Endothelial cell of umbilical vein (primary cell): ENCODE measurements around the gene PPY. TPM values are rescaled to one million over a fixed set of nuclear protein-coding genes. Genes with fewer than 3 reads are reported as not detected.
A peak's percentile ranks its signal among the peaks of the same experiment; 100 is the strongest.

ENCODE experiments used
- BruUV-seq: library from RNA; stranded (reverse); fragments of 400-500 nt; replicated peaks from 2 replicates; lab custom pipeline; 2021; lab: Mats Ljungman, UMichigan
- CTCF ChIA-PET: fragments of 300-600, 350-600 bp; sonication (Branson Sonifier 250); formaldehyde crosslinking; loops from one replicate; lab custom pipeline; 2021; ENCODE audit warnings: antibody characterized with exemption, inconsistent platforms; lab: Charles Lee
- POLR2A ChIA-PET: fragments of 300-600, 350-600 bp; sonication (Branson Sonifier 250); formaldehyde crosslinking; loops from one replicate; lab custom pipeline; 2021; ENCODE audit warnings: antibody characterized with exemption, inconsistent platforms; lab: Charles Lee
- DNase-seq: peaks from one replicate; pipeline ENCODE4 v3.0.0-alpha.2; 2011; ENCODE audit warnings: low read depth, low spot score
- FAIRE-seq: peaks from 2 replicates; lab custom pipeline; 2011; peaks lifted over from hg19 to GRCh38; lab: Jason Lieb, UNC
- H2AFZ ChIP-seq: 2 replicates; pipeline ENCODE4 v1.6.0; 2012; ENCODE audit warnings: low read depth, low read length, control low read depth, inconsistent platforms
- H3K27ac ChIP-seq: 2 replicates; pipeline ENCODE4 v1.5.1; 2011; ENCODE audit warnings: low read depth, mild to moderate bottlenecking, control low read depth, low read length, moderate library complexity; ENCODE audit not compliant: insufficient read depth
- H3K27me3 ChIP-seq, 2 experiments: 2 replicates each; pipeline versions ENCODE4 v1.6.0 to v1.6.1; 2011; ENCODE audit warnings: low read length in 2 of 2, mixed read lengths in 1 of 2; ENCODE audit not compliant: control insufficient read depth in 2 of 2, insufficient read depth in 2 of 2
- H3K36me3 ChIP-seq, 2 experiments: 2 replicates in 1 of 2; 3 replicates in 1 of 2; pipeline ENCODE4 v1.5.1; 2011; ENCODE audit warnings: low read length in 2 of 2, mild to moderate bottlenecking in 1 of 2, moderate library complexity in 1 of 2; ENCODE audit not compliant: control insufficient read depth in 2 of 2, insufficient read depth in 2 of 2; ENCODE audit errors: extremely low read depth in 1 of 2
- H3K4me1 ChIP-seq: 3 replicates; pipeline ENCODE4 v1.5.1; 2011; ENCODE audit warnings: mild to moderate bottlenecking, low read length; ENCODE audit not compliant: control insufficient read depth, insufficient read depth; ENCODE audit errors: extremely low read depth
- H3K4me2 ChIP-seq: 2 replicates; pipeline ENCODE4 v1.6.1; 2011; ENCODE audit warnings: low read length, control low read depth, mixed read lengths; ENCODE audit not compliant: insufficient read depth
- H3K4me3 ChIP-seq, 3 experiments: fragments of 200-600 bp in 1 of 3; sonication (generic), shearing (Covaris generic) in 1 of 3; replicated peaks in 1 of 3; 2 replicates each; pipeline ENCODE4 v1.5.1; 2011 to 2016; ENCODE audit warnings: control low read depth in 3 of 3, low read length in 3 of 3, mild to moderate bottlenecking in 2 of 3, inconsistent platforms in 1 of 3, low read depth in 1 of 3, moderate library complexity in 1 of 3; ENCODE audit not compliant: insufficient read depth in 1 of 3
- H3K79me2 ChIP-seq: 2 replicates; pipeline ENCODE4 v1.6.0; 2012; ENCODE audit warnings: low read length, inconsistent platforms; ENCODE audit not compliant: control insufficient read depth, insufficient read depth
- H3K9ac ChIP-seq: replicated peaks from 2 replicates; pipeline ENCODE3; 2011; ENCODE audit warnings: low read length, control low read depth; ENCODE audit not compliant: insufficient read depth; ENCODE audit errors: extremely low read depth
- H3K9me1 ChIP-seq: replicated peaks from 3 replicates; pipeline ENCODE4 v1.6.0; 2011; ENCODE audit warnings: mild to moderate bottlenecking, low read length; ENCODE audit not compliant: control insufficient read depth, insufficient read depth; ENCODE audit errors: extremely low read depth
- H3K9me3 ChIP-seq: replicated peaks from 2 replicates; pipeline ENCODE4 v1.5.1; 2012; ENCODE audit warnings: low read length, inconsistent platforms; ENCODE audit not compliant: control insufficient read depth, insufficient read depth
- H4K20me1 ChIP-seq: replicated peaks from 2 replicates; pipeline ENCODE3; 2011; ENCODE audit warnings: mild to moderate bottlenecking, low read length; ENCODE audit not compliant: control insufficient read depth, insufficient read depth; ENCODE audit errors: extremely low read depth
- CTCF ChIP-seq, 2 donors: IDR thresholded peaks; 1 replicate in 1 of 2; 2 replicates in 1 of 2; pipeline ENCODE4 v1.5.1; 2011; ENCODE audit warnings: low read length in 2 of 2, mild to moderate bottlenecking in 2 of 2, moderate library complexity in 2 of 2, control low read depth in 1 of 2, inconsistent platforms in 1 of 2, low read depth in 1 of 2; ENCODE audit not compliant: insufficient read depth in 1 of 2; ENCODE audit errors: extremely low read depth in 1 of 2
- EZH2 ChIP-seq: IDR thresholded peaks from 2 replicates; pipeline ENCODE4 v1.6.1; 2012; ENCODE audit warnings: borderline replicate concordance, low read depth, mild to moderate bottlenecking, moderate library complexity, low read length, inconsistent platforms; ENCODE audit not compliant: severe bottlenecking
- FOS ChIP-seq: IDR thresholded peaks from 2 replicates; pipeline ENCODE4 v1.6.1; 2011; ENCODE audit warnings: mild to moderate bottlenecking, low read length, moderate library complexity, borderline replicate concordance; ENCODE audit not compliant: insufficient read depth
- GATA2 ChIP-seq: IDR thresholded peaks from 2 replicates; pipeline ENCODE4 v1.7.0; 2011; ENCODE audit warnings: low read depth, mild to moderate bottlenecking, moderate library complexity, mixed read lengths, low read length; ENCODE audit not compliant: insufficient read length, insufficient read depth
- JUN ChIP-seq: IDR thresholded peaks from 2 replicates; pipeline ENCODE4 v1.6.1; 2011; ENCODE audit warnings: borderline replicate concordance, low read depth; ENCODE audit not compliant: insufficient read length, insufficient read depth
- MYC ChIP-seq: IDR thresholded peaks from one replicate; pipeline ENCODE4 v1.6.1; 2011; ENCODE audit warnings: mild to moderate bottlenecking, low read depth, low read length
- POLR2A ChIP-seq: IDR thresholded peaks from 2 replicates; pipeline ENCODE4 v1.6.1; 2012; ENCODE audit warnings: low read depth, mild to moderate bottlenecking, control low read depth, low read length
- POLR2AphosphoS5 ChIP-seq: IDR thresholded peaks from 2 replicates; pipeline ENCODE4 v1.6.1; 2012; ENCODE audit warnings: low read depth, mild to moderate bottlenecking, control low read depth, low read length, moderate library complexity; ENCODE audit not compliant: insufficient read depth
- dilution Hi-C: fragments of 300-500 bp; cut with MboI; formaldehyde crosslinking; loops from one replicate; pipeline ENCODE4 v1.15.0; 2019; ENCODE audit warnings: low sequenced_read_pairs; ENCODE audit not compliant: extremely low pct_ligation_motif_present
- intact Hi-C: fragments of 100-400 bp; cut with micrococcal nuclease; formaldehyde crosslinking; loops from one replicate; pipeline ENCODE4 v1.10.0; 2022
- polyA plus RNA-seq, 4 experiments: library from polyadenylated mRNA; depleted of rRNA in 3 of 4; stranded (reverse) in 3 of 4; unstranded in 1 of 4; fragments of >200 nt; gene quantifications; 2 replicates each; pipeline versions ENCODE4 v1.2.1 to v1.2.3, GENCODE V29; 2011 to 2012; ENCODE audit warnings: missing spikeins in 1 of 4
- total RNA-seq: library from RNA; stranded (reverse); gene quantifications from 2 replicates; pipeline ENCODE4 v1.2.3, GENCODE V29; 2021
- TF ChIP-seq, protein P1 (sequence below): IDR thresholded peaks from 2 replicates; pipeline ENCODE4 v1.6.1; 2011; ENCODE audit not compliant: insufficient read depth, insufficient read length

Gene PPY
- total and polyA plus RNA-seq, 2 donors (not counting 3 experiments of a cell fraction or from before 2014, with no cell fraction given), result not detected

- H3K9me1 ChIP-seq, result no peaks in the 10 kb centered on the region
- H4K20me1 ChIP-seq, result no peaks in the 10 kb centered on the region
- no peak for TF ChIP-seq JUN
- no peak for TF ChIP-seq FOS
- no peak for TF ChIP-seq GATA2
- TF ChIP-seq POLR2A, result no peak
- TF ChIP-seq MYC, result no peak
- dilution Hi-C loops, result no loop called here
- no TSS peak for BruUV-seq
- no peak overlapping the region for H3K27ac ChIP-seq
- no peaks in the 10 kb centered on the region for H3K9me3 ChIP-seq
- no peak overlapping the region for H3K9ac ChIP-seq
- no peak overlapping the region for H3K4me2 ChIP-seq
- intact Hi-C loops, result no loop called here
- ChIA-PET CTCF (interaction anchor here (1.9 kb wide), 1 partner anchor 22 kb away, joined by 7 read pairs; no protein-coding TSS in a partner anchor), POLR2A (no interaction called here)
- no peaks in the 10 kb centered on the region for H3K36me3 ChIP-seq
- no peaks in the 10 kb centered on the region for H3K4me1 ChIP-seq
- DNase-seq, result no peak
- FAIRE-seq, result peak; percentile 48
- H2AFZ ChIP-seq, result no peak overlapping the region
- no peaks in the 10 kb centered on the region for H3K79me2 ChIP-seq
- H3K4me3 ChIP-seq, result no peak overlapping the region
- peaks cover 3 to 12% of the 10 kb centered on the region in 2 experiments for H3K27me3 ChIP-seq
Measured at GRCh38 chr17:43966276-43966675, 24.0 kb upstream of the PPY start.

DNA sequence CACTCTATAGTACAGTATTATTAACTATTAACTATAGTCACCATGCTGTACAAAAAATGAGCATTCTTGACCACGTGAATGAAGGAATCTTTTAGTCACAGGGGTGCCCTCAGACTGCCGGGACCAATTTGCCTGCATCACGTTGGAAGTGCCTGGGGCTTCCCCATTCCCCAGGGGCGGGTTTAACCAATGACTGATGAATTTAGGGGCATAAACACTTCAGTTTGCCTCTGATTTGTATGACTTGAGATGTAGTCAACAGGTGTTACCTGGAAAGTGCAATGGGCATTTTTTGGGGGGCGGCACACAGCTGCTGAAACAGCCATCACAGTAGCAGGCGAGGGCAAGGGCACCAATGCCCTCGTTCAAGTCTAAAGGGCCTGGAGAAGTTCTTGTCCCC is 20.2 kb upstream of the PPY start:
- DNase-seq (no peak), FAIRE-seq (no peak)
- CTCF ChIA-PET, result interaction anchor here (1.8 to 2.0 kb wide), 2 partner anchors 19 to 52 kb away, joined by 8 to 12 read pairs; no protein-coding TSS in a partner anchor
- POLR2A ChIA-PET, result no interaction called here
- Histone ChIP-seq H2AFZ (no peak overlapping the region), H3K27ac (no peak overlapping the region), H3K9me1 (no peaks in the 10 kb centered on the region), H3K4me3 (no peak overlapping the region), H4K20me1 (no peaks in the 10 kb centered on the region), H3K4me1 (no peaks in the 10 kb centered on the region), H3K27me3 (peaks cover 3 to 8% of the 10 kb centered on the region in 2 experiments), H3K9me3 (no peaks in the 10 kb centered on the region), H3K9ac (no peak overlapping the region), H3K79me2 (no peaks in the 10 kb centered on the region), H3K36me3 (no peaks in the 10 kb centered on the region), H3K4me2 (no peak overlapping the region)
- dilution Hi-C loops (no loop called here), intact Hi-C loops (no loop called here)
- no TSS peak for BruUV-seq
- no peak for TF ChIP-seq FOS
- TF ChIP-seq MYC, result no peak
- TF ChIP-seq GATA2, result no peak
- TF ChIP-seq POLR2AphosphoS5, result no peak
- TF ChIP-seq JUN, result no peak
- TF ChIP-seq EZH2, result no peak
- no peak for TF ChIP-seq CTCF (IDR thresholded peaks at IDR 0.05; ENCODE audit: extremely low read depth in 1 of 2, insufficient read depth in 1 of 2, low read depth in 1 of 2, low read length in 2 of 2)
- TF ChIP-seq POLR2A, result no peak
- TF ChIP-seq, protein P1, sequence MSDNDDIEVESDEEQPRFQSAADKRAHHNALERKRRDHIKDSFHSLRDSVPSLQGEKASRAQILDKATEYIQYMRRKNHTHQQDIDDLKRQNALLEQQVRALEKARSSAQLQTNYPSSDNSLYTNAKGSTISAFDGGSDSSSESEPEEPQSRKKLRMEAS, result no peak
